ENCODE data around the gene TUBGCP5. TPM values are rescaled to one million over a fixed set of nuclear protein-coding genes. Genes with fewer than 3 reads are reported as not detected.
"Not testable (repeated sequence)": the region's sequence is repeated elsewhere in the genome, so short reads cannot be mapped to it uniquely, and the experiment has no call there.

TUBGCP5 gene
- total and polyA plus RNA-seq, 10 donors: 4.6 to 27.5 (median 18.5) TPM

GRCh38 chr15:23022156-23022555, 17.2 kb downstream of the TUBGCP5 start:
- 86 to 100% (median 95%) methylated on average over 2 of the region's 2 CpGs for WGBS, 5 donors
- no peak for TF ChIP-seq POLR2AphosphoS5 (IDR thresholded peaks at IDR 0.05)
- TF ChIP-seq POLR2A (IDR thresholded peaks at IDR 0.05): no peak
- TF ChIP-seq CTCF (IDR thresholded peaks at IDR 0.05 in 8 of 11, conservative IDR thresholded peaks at IDR 0.05 in 3 of 11): no peak
- peaks cover 3 to 100% (median 93%) of the 10 kb centered on the region in 6 donors for H3K36me3 ChIP-seq

GRCh38 chr15:23014394-23015000, 24.9 kb downstream of the TUBGCP5 start:
- WGBS, 5 donors: 87 to 100% (median 94%) methylated on average over 2 to 3 of the region's 3 CpGs
- DNase-seq: no peak
- H3K36me3 ChIP-seq: peaks cover 0 to 100% (median 89%) of the 10 kb centered on the region in 6 donors
- TF ChIP-seq CTCF (IDR thresholded peaks at IDR 0.05 in 8 of 11, conservative IDR thresholded peaks at IDR 0.05 in 3 of 11) (no peak), POLR2AphosphoS5 (IDR thresholded peaks at IDR 0.05) (no peak), POLR2A (IDR thresholded peaks at IDR 0.05) (no peak)
- H3K4me3 ChIP-seq: no peak overlapping the region
- no peak overlapping the region for H3K27ac ChIP-seq
- H3K4me1 ChIP-seq: no peaks in the 10 kb centered on the region
- H3K9me3 ChIP-seq: no peaks in the 10 kb centered on the region
- H3K27me3 ChIP-seq (replicated peaks in 1 of 7): no peaks in the 10 kb centered on the region
- intact Hi-C loops (cut with DNase I; ENCODE audit: low total_unique reads): no loop called here

More at GRCh38 chr15:23022156-23022555, 17.2 kb downstream of the TUBGCP5 start:
- intact Hi-C loops (cut with DNase I; ENCODE audit: low total_unique reads): no loop called here
- Histone ChIP-seq H3K9me3 (no peaks in the 10 kb centered on the region), H3K27ac (no peak overlapping the region), H3K27me3 (replicated peaks in 1 of 7) (no peaks in the 10 kb centered on the region), H3K4me3 (no peak overlapping the region), H3K4me1 (no peaks in the 10 kb centered on the region)
- DNase-seq: no peak

GRCh38 chr15:23013681-23014080, 25.7 kb downstream of the TUBGCP5 start:
- Histone ChIP-seq H3K27ac (no peak overlapping the region), H3K36me3 (peaks cover 2 to 100% (median 87%) of the 10 kb centered on the region in 6 donors), H3K4me1 (no peaks in the 10 kb centered on the region), H3K27me3 (replicated peaks in 1 of 7) (no peaks in the 10 kb centered on the region), H3K9me3 (no peaks in the 10 kb centered on the region), H3K4me3 (no peak overlapping the region)
- intact Hi-C loops (cut with DNase I; ENCODE audit: low total_unique reads): no loop called here
- TF ChIP-seq CTCF (IDR thresholded peaks at IDR 0.05 in 8 of 11, conservative IDR thresholded peaks at IDR 0.05 in 3 of 11): no peak
- WGBS, 5 donors: 89 to 100% (median 96%) methylated on average over 4 to 5 of the region's 5 CpGs
- no peak for DNase-seq

- intact Hi-C loops (cut with DNase I; ENCODE audit: low total_unique reads); H3K9me3 ChIP-seq; H3K4me3 ChIP-seq; H3K4me1 ChIP-seq; H3K27ac ChIP-seq; DNase-seq; H3K27me3 ChIP-seq (replicated peaks in 1 of 7): not testable (repeated sequence)
- WGBS, 5 donors: 94 to 98% (median 95%) methylated on average over 9 of the region's 9 CpGs
- H3K36me3 ChIP-seq: peaks cover 3 to 100% (median 88%) of the 10 kb centered on the region in 6 donors
These were observed 26.8 kb downstream of the TUBGCP5 start for GRCh38 chr15:23012616-23013015.

Measured in spleen (tissue), 11 donors.